ENCODE results near the gene VGF.
"Not testable (repeated sequence)": the region's sequence is repeated elsewhere in the genome, so short reads cannot be mapped to it uniquely, and the experiment has no call there.

Gene VGF

DNA sequence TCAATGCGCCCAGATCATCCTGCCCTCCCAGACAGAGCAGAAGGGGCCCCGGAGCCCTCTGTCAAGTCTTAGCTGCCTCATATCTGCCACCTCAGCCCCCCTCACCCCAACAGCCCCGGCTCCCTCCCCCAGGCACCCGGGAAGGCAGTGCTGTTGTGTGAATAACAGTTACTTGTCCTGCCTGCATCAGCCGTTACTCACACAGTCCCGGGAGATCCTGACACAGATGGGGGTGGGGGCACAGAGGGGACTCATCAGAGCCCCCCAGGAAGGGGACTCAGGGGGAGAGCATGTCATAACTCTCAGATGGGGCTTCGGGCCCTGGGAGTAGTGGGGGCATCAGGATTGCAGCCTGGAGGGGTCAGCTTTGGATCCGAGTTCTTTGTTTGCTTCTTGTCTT lies 50.9 kb downstream of the VGF start:
- DNase-seq: no peak

DNA sequence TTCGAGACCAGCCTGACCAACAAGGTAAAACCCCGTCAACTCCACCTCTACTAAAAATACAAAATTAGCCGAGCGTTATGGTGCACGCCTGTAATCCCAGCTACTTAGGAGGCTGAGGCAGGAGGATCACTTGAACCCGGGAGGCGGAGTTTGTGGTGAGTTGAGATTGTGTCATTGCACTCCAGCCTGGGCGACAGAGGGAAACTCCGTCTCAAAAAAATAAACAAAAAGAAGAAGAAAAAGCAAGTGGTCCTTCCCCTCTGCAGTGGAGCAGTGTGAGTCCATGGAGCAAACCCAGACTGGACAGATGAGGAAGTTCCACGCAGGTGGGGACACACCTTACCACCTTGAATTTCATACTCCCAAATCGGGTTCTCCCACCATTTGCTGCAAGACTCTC lies 51.5 kb downstream of the VGF start:
- no peak for DNase-seq

DNA sequence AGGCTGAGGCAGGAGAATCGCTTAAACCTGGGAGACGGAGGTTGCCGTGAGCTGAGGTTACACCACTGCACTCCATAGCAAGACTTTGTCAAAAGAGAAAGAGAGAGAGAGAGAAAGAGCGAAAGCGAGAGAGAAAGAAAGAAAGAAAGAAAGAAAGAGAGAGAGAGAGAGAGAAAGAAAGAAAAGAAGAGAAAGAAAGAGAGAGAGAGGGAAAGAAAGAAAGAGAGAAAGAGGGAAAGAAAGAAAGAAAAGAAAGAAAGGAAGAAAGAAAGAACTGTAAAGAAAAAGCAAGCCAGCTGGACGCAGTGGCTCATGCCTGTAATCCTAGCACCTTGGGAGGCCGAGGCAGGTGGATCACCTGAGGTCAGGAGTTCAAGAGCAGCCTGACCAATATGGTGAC lies 52.2 kb downstream of the VGF start:
- not testable (repeated sequence) for DNase-seq

Data from NCI-H82 (cell line).